HG03432 (cell line): ENCODE data around the gene FRMD1.

Experiments used
- ATAC-seq: cut with Tn5 transposase; IDR thresholded peaks from one replicate; pipeline ENCODE4 v1.9.1; 2021; ENCODE audit warnings: mild to moderate bottlenecking, moderate library complexity; ENCODE audit not compliant: unreplicated experiment

The FRMD1 gene

GRCh38 chr6:168013250-168013915 lies 65.6 kb downstream of the FRMD1 start:
- ATAC-seq, result no peak

- no peak for ATAC-seq
Observed at GRCh38 chr6:168012431-168013249, 66.4 kb downstream of the FRMD1 start.

GRCh38 chr6:168011291-168011690 lies 67.7 kb downstream of the FRMD1 start:
- no peak for ATAC-seq

GRCh38 chr6:168009331-168009730 lies 69.7 kb downstream of the FRMD1 start:
- no peak for ATAC-seq

GRCh38 chr6:168007592-168008338 lies 71.2 kb downstream of the FRMD1 start:
- ATAC-seq, result no peak

- ATAC-seq, result no peak
Observed at GRCh38 chr6:168005796-168006195, 73.2 kb downstream of the FRMD1 start.

- no peak for ATAC-seq
Observed at GRCh38 chr6:168004945-168005344, 74.1 kb downstream of the FRMD1 start.

GRCh38 chr6:168004023-168004422 lies 75.0 kb downstream of the FRMD1 start:
- no peak for ATAC-seq
